Left ventricle myocardium superior (tissue), 1 donor: ENCODE data around the gene CCL3. TPM values are rescaled to one million over a fixed set of nuclear protein-coding genes. Genes with fewer than 3 reads are reported as not detected.
"Not testable (repeated sequence)": the region's sequence is repeated elsewhere in the genome, so short reads cannot be mapped to it uniquely, and the experiment has no call there.

Experiments used
- ATAC-seq: fragments of 200-7000 bp; cut with Tn5 transposase; one replicate; pipeline ENCODE4 v1.9.1; 2020; ENCODE audit warnings: mild to moderate bottlenecking, moderate library complexity
- DNase-seq: peaks from one replicate; pipeline ENCODE4 v3.0.0-alpha.2; 2020
- intact Hi-C: fragments of 100-400 bp; cut with micrococcal nuclease; formaldehyde crosslinking; loops from one replicate; pipeline ENCODE4 v1.11.0; 2022
- long read RNA-seq: library from polyadenylated mRNA; unstranded; transcript quantifications from one replicate; pipeline ENCODE4 v2.0.0, GENCODE V29; 2021
- total RNA-seq: library from RNA; stranded (reverse); fragmentation: NEBNext Ultra II Directional; extraction: Animal tissue kit (Norgen Biotek cat#: 25700); gene quantifications from one replicate; pipeline ENCODE4 v1.2.1, GENCODE V29; 2021
- donor health status: DM: no; HTN: yes; CAD: no; lungs with severe emphysema.

Gene CCL3
- total RNA-seq = not detected
- long read RNA-seq = 0 reads

GRCh38 chr17:36089888-36090836 is at the start of gene CCL3:
TSS of gene CCL3 (minus strand) at chr17:36090143. CDS start at chr17:36090058, 85 bp downstream.
- intact Hi-C loops = no loop called here
- ATAC-seq (peak; percentile 73), DNase-seq (no peak)

DNA sequence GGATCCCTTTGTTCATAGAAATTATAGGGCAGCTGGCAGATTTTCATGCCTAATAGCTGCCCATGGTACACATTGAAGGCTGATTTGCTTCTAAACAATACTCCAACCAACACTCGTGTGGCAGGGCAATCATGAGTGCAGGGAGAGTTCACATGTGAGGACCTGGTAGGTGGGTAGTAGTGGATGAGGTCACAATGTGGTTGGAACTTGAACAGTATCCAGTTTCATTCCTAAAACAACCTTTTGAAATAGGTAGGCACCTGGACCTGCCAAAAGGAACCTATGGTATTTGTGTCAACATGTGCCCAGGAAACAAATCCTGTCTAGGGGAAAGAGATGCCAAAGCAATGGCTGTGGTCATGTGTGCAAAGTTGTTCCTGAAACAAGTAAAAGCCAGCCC is 46.5 kb upstream of the CCL3 start:
- intact Hi-C loops = no loop called here
- no peak for DNase-seq
- no peak for ATAC-seq

- intact Hi-C loops = no loop called here
- DNase-seq (no peak), ATAC-seq (no peak)
Observed at GRCh38 chr17:36136036-36136435, 46.1 kb upstream of the CCL3 start.

GRCh38 chr17:36135465-36135864 is 45.5 kb upstream of the CCL3 start:
- DNase-seq = no peak
- no peak for ATAC-seq
- intact Hi-C loops = no loop called here

GRCh38 chr17:36133602-36134236 is 43.8 kb upstream of the CCL3 start:
- DNase-seq (no peak), ATAC-seq (no peak)
- intact Hi-C loops = no loop called here

DNA sequence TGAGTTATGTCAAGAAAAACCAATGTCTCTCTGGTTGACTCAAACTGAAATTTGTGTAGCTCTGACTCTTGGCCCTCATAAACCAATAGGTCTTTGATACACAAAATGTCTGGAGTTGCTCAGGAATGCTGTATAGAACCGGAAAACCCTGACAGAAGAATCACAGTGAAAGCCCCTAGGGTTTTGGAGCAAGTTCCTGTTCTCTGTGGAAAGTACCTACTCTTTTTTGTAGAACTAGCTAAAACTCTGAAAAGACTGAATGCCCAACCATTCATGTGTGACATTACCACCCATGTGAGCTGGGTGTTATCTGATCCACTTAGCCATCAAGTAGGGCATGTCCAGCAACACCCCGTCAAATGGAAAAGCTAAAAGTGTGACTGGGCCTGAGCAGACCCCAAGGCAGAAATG is 42.5 kb upstream of the CCL3 start:
- ATAC-seq (no peak), DNase-seq (no peak)
- intact Hi-C loops = no loop called here

DNA sequence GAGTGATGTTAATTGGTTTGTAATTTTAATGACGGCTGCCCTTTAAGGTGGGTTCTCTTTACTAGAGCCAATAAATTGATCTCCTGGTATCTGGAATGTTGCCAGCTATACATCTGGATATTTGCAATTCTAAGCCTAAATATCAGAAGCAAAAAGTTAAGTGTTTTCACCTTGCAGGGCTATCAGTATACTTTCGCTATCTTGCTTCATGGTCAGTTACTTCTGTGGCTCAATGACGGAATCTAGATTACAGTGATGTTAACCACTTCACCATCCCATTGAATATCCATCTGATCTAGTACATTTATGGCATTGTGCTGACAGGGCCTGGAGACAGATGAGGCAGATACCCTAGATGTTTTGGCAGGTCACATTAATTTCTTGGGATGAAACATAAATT is 42.0 kb upstream of the CCL3 start:
- DNase-seq (no peak), ATAC-seq (no peak)
- intact Hi-C loops = no loop called here

DNA sequence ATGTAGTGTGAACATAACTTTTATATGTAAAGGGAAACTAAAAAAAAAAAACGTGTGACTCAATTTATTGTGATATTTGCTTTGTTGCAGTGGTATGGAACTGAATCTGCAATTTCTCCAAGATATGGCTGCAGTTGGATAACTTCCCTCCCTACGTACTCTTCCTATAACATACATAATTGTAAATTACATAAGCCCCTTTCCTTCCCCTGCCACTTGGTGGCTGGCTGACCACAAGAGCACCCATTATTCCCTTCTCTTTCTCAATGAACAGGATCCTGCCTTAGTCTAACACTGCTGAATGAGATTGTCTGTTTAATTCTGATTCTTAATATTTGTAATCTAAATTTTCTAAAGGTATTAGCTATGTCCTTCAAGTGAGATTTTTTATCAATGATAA is 41.5 kb upstream of the CCL3 start:
- intact Hi-C loops = no loop called here
- ATAC-seq (no peak), DNase-seq (no peak)

DNA sequence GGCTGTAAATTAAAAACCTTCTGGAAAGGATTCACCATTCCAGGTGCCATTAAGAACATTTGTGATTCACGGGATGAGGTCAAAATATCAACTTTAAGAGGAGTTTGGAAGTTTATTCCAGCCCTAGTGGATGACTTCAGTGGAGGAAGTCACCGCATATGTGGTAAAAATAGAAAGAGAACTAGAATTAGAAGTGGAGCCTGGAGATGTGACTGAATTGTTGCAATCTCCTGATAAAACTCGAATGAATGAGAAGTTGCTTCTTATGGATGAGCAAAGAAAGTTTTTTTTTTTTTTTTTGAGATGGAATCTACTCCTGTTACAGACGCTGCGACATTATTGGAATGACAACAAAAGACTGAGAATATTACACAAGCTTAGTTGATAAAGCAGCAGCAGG is 40.4 kb upstream of the CCL3 start:
- intact Hi-C loops = no loop called here
- ATAC-seq (no peak), DNase-seq (no peak)

GRCh38 chr17:36129616-36130015 is 39.7 kb upstream of the CCL3 start:
- no peak for DNase-seq
- intact Hi-C loops = no loop called here
- no peak for ATAC-seq

DNA sequence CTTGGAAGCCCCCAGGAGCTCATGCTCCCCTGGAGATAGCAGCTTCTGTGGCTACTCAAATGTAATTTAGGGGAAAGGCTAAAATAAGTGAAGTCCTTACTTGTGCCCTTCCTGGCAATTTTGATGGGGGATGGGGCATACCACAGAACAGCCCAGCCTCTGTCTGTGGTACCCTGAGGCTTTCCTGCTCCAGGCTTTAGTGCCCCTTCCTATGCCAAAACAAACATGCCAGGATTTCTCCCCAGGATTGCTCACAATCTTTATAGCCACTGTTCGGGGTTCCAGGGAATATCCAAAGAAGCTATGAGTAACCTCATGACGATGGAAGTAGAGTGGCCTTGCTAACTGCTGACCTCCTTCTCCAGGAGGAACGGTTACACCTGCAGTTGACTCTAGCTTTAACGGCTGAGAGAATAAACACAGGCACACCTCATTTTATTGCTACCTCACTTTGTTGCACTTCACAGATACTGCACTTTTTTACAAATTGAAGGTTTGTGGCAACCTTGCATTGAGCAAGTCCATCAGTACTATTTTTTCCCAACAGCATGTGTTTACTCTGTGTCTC is 38.6 kb upstream of the CCL3 start:
- intact Hi-C loops = no loop called here
- ATAC-seq (no peak), DNase-seq (no peak)

DNA sequence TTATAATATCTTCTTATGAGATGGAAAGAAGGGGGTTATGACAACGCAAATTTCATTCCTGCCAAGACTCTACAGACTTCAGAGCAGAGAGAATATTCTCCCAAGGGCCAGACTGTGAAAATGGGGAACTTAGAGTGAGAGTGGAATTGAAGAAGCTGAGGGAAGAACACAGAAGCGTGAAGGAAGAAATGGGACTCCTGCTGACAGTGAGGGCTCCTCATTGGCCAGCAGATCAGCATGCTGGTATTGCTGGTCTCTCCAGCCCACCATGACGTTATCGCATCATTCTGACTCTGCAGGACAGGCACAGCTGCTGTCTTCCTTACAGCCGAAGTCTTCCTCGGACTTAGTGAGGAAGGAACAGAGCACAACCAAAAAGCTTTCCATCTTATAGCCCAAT is 38.0 kb upstream of the CCL3 start:
- intact Hi-C loops = no loop called here
- DNase-seq (no peak), ATAC-seq (no peak)

GRCh38 chr17:36127199-36127893 is 37.4 kb upstream of the CCL3 start:
- ATAC-seq (no peak), DNase-seq (no peak)
- intact Hi-C loops = no loop called here

DNA sequence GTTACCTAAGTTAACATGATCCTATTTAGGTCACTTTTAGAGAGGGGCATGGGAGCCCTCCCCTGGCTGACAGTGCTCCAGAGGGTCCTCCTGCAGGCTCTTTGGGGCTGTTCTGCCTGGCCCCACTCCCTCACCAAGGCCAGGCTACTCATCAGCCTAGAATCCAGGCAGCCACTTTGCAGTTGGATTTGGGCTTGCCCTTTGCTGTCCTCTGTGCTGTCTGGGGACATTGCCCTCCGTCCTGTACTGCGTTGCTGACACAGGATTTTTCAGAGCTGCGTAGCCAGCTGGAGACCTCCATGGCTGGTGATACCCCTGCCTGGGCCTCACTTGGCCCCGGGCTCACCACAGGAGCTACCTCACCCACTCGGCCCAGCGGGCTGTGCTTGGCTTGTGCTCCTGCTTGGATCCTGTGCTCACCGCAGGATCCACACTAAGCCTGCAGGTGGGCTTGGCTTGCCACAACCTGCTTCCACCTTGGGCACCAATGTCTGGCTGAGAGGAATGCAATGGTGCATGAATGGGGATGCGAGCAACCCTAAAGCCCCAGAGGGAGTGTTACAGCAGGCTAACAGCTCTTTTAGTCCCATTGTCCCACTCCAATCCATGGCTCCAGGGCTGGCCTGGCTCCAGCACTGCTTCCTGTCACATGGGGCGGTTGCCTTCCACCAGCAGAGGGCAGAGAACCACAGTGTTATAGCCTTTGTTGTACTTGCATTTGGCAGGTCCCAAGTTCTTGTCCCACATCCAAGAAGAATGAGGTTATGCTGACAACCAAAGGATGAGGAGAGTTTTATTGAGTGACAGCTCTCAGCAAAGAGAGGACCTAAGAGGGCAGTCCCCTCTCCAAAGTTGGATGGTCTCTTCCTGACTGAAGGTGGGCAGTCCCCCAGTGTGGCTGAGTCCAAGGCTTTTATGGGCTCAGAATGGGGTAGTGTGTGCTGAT is 35.2 kb upstream of the CCL3 start:
- intact Hi-C loops = no loop called here
- ATAC-seq = no peak
- DNase-seq = no peak

DNA sequence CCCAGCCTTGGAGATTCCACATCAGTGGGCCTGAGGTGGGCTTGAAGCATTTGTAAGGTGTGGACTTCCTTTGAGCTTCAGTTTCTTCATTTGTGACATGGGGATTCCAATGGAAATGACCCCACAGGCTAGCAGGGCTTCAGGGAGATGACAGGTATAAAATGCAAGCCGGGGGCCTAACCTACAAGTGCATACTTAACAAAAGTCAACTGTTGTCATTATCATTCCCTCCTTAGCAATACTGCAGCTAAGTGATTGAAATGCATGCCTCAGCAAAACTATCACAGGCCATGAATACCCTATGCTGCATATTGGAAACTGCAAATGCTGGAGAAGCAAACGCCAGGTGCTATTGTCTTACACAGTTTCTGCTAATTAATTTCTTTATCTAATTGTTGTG is 33.5 kb upstream of the CCL3 start:
- ATAC-seq = no peak
- DNase-seq = no peak
- intact Hi-C loops = no loop called here

DNA sequence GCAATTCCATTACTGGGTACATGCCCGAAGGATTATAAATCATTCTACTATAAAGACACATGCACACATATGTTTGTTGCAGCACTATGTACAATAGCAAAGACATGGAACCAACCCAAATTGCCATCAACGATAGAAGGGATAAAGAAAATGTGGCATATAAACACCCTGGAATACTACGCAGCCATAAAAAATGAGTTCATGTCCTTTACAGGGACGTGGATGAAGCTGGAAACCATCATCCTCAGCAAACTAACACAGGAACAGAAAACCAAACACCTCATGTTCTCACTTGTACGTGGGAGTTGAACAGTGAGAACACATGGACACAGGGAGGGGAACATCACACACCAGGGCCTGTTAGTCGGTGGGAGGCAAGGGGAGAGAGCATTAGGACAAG is 31.2 kb upstream of the CCL3 start:
- DNase-seq, ATAC-seq, intact Hi-C loops: not testable (repeated sequence)

- intact Hi-C loops = no loop called here
- ATAC-seq (no peak), DNase-seq (no peak)
Observed at GRCh38 chr17:36120221-36120620, 30.3 kb upstream of the CCL3 start.

- ATAC-seq = no peak
- DNase-seq = no peak
- intact Hi-C loops = no loop called here
Observed at GRCh38 chr17:36118477-36119353, 28.8 kb upstream of the CCL3 start.
